Spleen (tissue), 7 donors: Measurements from ENCODE around the gene ARHGEF1.
A peak's percentile ranks its signal among the peaks of the same experiment; 100 is the strongest.

Experiments used
- POLR2A ChIP-seq, 3 donors: fragments of 450-650 bp; IDR thresholded peaks; one replicate each; pipeline ENCODE4 v1.5.1; 2017; ENCODE audit warnings: antibody characterized with exemption in 3 of 3, mild to moderate bottlenecking in 1 of 3
- TF ChIP-seq, protein P1 (sequence below), 11 experiments: fragments of 200-600 bp in 7 of 11; fragments of 450-650 bp in 4 of 11; sonication (generic) in 4 of 11; IDR thresholded peaks in 8 of 11; conservative IDR thresholded peaks in 3 of 11; 1 replicate in 7 of 11; 2 replicates in 4 of 11; pipeline versions ENCODE4 v1.4.0 to v1.8.0; 2016 to 2021; ENCODE audit warnings: antibody characterized with exemption in 11 of 11, inconsistent platforms in 4 of 11, mild to moderate bottlenecking in 1 of 11
- donor health status: DM: no; HTN: no; CAD: no; lungs with moderate emphysema.
- donor health status: DM: no; HTN: no; CAD: no.
- donor health status: DM: no; HTN: no; CAD: no.

DNA sequence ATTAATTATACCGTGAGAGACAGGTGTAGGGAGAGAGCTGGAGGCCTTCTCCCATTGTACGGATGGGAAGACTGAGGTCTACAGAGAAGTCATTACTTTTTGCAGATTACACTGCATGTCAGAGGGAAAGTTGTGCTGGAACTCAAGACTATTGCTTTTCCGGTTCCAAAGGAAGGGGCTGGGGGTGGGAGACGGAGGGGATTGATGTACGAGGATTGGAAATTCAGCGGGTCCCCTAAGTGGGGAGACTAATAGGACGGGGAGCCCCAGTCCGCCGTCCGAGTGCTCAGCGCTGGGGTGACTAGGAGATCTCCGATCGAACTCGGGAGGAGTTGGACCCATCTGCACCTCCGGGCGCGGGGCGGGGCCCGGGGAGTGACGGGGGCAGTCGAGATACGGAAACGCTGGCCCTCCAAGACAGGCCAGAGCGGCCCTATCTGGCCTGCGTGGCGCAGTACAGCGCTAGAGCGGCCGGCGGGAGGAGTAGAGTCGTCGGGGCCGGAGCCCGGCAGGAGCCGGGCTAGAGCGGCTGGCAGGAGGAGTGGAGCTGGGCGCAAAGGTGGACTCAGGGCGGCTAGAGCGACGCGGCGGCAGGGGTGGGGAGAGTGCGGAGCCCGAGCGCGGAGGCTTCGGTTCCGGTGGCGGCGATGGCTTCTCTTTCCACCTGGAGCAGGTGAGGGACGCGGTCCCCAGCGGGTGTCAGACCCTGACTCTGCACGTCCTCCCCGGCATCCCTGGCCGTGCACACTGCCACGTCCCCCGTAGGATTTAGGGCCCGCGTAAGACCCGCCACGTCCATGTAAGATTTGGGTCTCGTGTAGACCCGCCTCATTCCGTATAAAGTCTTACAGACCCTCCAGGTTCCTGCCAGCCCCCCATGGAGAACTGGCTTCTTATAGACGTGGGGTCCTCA, 1.1 kb downstream of the ARHGEF1 start:
- TF ChIP-seq, protein P1, sequence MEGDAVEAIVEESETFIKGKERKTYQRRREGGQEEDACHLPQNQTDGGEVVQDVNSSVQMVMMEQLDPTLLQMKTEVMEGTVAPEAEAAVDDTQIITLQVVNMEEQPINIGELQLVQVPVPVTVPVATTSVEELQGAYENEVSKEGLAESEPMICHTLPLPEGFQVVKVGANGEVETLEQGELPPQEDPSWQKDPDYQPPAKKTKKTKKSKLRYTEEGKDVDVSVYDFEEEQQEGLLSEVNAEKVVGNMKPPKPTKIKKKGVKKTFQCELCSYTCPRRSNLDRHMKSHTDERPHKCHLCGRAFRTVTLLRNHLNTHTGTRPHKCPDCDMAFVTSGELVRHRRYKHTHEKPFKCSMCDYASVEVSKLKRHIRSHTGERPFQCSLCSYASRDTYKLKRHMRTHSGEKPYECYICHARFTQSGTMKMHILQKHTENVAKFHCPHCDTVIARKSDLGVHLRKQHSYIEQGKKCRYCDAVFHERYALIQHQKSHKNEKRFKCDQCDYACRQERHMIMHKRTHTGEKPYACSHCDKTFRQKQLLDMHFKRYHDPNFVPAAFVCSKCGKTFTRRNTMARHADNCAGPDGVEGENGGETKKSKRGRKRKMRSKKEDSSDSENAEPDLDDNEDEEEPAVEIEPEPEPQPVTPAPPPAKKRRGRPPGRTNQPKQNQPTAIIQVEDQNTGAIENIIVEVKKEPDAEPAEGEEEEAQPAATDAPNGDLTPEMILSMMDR (IDR thresholded peaks at IDR 0.05 in 8 of 11, conservative IDR thresholded peaks at IDR 0.05 in 3 of 11), result peak in 9 of 11 experiments; percentile 16 to 62 (median 45)
- peak; percentile 35 to 88 (median 37) for TF ChIP-seq POLR2A (IDR thresholded peaks at IDR 0.05)
